Pancreas (tissue), 10 donors: ENCODE results near the gene RB1. TPM values are rescaled to one million over a fixed set of nuclear protein-coding genes. Genes with fewer than 3 reads are reported as not detected.
A peak's percentile ranks its signal among the peaks of the same experiment; 100 is the strongest.

Source experiments
- ATAC-seq, 4 donors: fragments of 200-7000 bp; cut with Tn5 transposase; one replicate each; pipeline versions ENCODE4 v1.8.0 to v1.9.1; 2020; ENCODE audit warnings: mild to moderate bottlenecking in 4 of 4, moderate library complexity in 4 of 4
- DNase-seq, 6 donors: peaks; one replicate each; pipeline ENCODE4 v3.0.0-alpha.2; 2020
- FAIRE-seq: peaks from 2 replicates; lab custom pipeline; 2012; peaks lifted over from hg19 to GRCh38; lab: Jason Lieb, UNC
- H3K27ac ChIP-seq, 4 donors: fragments of 200-600 bp; sonication (generic); 1 replicate in 3 of 4; 2 replicates in 1 of 4; pipeline versions ENCODE4 v1.5.0 to v1.8.0; 2020
- H3K27me3 ChIP-seq, 4 donors: fragments of 200-600 bp; one replicate each; pipeline ENCODE4 v1.8.0; 2021
- H3K36me3 ChIP-seq, 3 donors: fragments of 200-600 bp; sonication (generic) in 1 of 3; one replicate each; pipeline versions ENCODE4 v1.5.0 to v1.8.0; 2020 to 2021
- H3K4me1 ChIP-seq, 3 donors: fragments of 200-600 bp; one replicate each; pipeline ENCODE4 v1.8.0; 2021
- H3K4me3 ChIP-seq, 4 donors: fragments of 200-600 bp; sonication (generic) in 2 of 4; one replicate each; pipeline versions ENCODE4 v1.5.0 to v1.8.0; 2020 to 2021
- H3K9me3 ChIP-seq, 4 donors: fragments of 200-600 bp; one replicate each; pipeline ENCODE4 v1.8.0; 2021
- WGBS, 2 donors: extraction: QIAGEN DNeasy Blood & Tissue Kit; methylation state at CpG; one replicate each; pipeline ENCODE4 v1.1.7; 2013; 5-methylcytosine and 5-hydroxymethylcytosine counted together
- intact Hi-C, 3 donors: fragments of 100-400 bp; cut with DNase I; formaldehyde crosslinking; loops; one replicate each; pipeline versions ENCODE4 v1.11.1 to v1.14.2; 2022
- polyA plus RNA-seq, 2 donors: library from polyadenylated mRNA; stranded (reverse); fragments of 200-250 nt; gene quantifications; one replicate each; pipeline ENCODE4 v1.2.3, GENCODE V29; 2013
- total RNA-seq, 6 donors: library from RNA; stranded (reverse); fragmentation: NEBNext Ultra II Directional in 4 of 6; extraction: Animal tissue kit (Norgen Biotek cat#: 25700) in 4 of 6; gene quantifications; one replicate each; pipeline versions ENCODE4 v1.2.1 to v1.2.4, GENCODE V29; 2021 to 2023
- TF ChIP-seq, protein P1 (sequence below), 4 donors: fragments of 200-600 bp; sonication (generic) in 3 of 4; IDR thresholded peaks; one replicate each; pipeline versions ENCODE4 v1.5.0 to v1.8.0; 2021; ENCODE audit warnings: antibody characterized with exemption in 4 of 4
- donor health status: healthy with polysubstance abuse.
- donor health status: DM: no; HTN: no; CAD: no; lungs with moderate emphysema.
- donor health status: DM: no; HTN: no; CAD: no.
- donor health status: control.
- donor health status: control.
- donor health status: Bipolar disorder and iron deficiency.
- donor health status: DM: yes; HTN: yes; CAD: no.
- donor health status: DM: no; HTN: no; CAD: no.
- donor health status: DM: no; HTN: no; CAD: no.
- donor health status: DM: yes; HTN: yes; CAD: no.

RB1 gene
- total and polyA plus RNA-seq, 8 donors = 5.0 to 23.0 (median 10.9) TPM

DNA sequence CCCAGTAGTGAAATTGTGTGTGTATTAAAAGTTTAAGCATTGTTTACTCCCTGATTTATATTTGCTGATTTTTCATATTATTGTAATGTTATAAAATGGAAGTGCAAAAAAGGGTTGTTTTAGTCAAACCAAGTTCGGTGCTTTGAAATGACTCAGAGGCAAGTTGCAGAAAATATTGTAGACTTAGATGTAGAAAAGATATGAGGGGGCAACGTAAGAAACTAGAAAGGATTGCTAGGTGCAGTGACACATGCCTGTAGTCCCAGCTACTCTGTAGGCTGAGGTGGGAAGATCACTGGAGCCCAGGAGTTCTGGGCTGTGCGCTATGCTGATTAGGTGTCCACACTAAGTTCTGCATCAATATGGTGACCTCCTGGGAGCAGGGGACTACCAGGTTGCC is 125.5 kb downstream of the RB1 start:
- Histone ChIP-seq H3K36me3 (no peaks in the 10 kb centered on the region), H3K4me1 (peaks cover 0 to 13% (median 0%) of the 10 kb centered on the region in 3 donors), H3K9me3 (no peaks in the 10 kb centered on the region), H3K4me3 (no peak overlapping the region), H3K27ac (no peak overlapping the region), H3K27me3 (no peaks in the 10 kb centered on the region)
- FAIRE-seq (no peak), ATAC-seq (no peak), DNase-seq (no peak)
- TF ChIP-seq, protein P1, sequence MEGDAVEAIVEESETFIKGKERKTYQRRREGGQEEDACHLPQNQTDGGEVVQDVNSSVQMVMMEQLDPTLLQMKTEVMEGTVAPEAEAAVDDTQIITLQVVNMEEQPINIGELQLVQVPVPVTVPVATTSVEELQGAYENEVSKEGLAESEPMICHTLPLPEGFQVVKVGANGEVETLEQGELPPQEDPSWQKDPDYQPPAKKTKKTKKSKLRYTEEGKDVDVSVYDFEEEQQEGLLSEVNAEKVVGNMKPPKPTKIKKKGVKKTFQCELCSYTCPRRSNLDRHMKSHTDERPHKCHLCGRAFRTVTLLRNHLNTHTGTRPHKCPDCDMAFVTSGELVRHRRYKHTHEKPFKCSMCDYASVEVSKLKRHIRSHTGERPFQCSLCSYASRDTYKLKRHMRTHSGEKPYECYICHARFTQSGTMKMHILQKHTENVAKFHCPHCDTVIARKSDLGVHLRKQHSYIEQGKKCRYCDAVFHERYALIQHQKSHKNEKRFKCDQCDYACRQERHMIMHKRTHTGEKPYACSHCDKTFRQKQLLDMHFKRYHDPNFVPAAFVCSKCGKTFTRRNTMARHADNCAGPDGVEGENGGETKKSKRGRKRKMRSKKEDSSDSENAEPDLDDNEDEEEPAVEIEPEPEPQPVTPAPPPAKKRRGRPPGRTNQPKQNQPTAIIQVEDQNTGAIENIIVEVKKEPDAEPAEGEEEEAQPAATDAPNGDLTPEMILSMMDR (IDR thresholded peaks at IDR 0.05) = no peak
- WGBS, 2 donors = 95 to 97% methylated on average over 3 of the region's 3 CpGs
- intact Hi-C loops = no loop called here

DNA sequence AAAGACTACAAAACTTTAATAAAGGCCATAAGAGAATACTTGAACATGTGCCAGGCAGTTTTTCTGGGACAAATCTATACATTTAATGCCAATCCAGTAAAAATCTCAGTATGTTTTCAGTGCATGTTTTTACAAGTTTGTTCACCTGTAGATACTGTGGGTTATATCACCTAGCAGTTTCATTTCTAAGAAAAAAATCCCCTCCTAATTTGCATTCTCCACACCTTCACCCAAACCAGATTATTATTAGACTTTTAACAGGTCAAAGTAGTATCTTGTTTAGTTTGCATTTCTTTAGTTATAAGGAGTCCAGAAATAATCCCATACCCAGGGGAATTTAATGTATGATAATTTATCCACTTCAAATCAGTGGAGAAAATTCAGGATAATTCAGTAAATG is 126.3 kb downstream of the RB1 start:
- no peak overlapping the region for H3K4me3 ChIP-seq
- peaks cover 0 to 13% (median 0%) of the 10 kb centered on the region in 3 donors for H3K4me1 ChIP-seq
- peak; percentile 20 for FAIRE-seq
- intact Hi-C loops = no loop called here
- no peaks in the 10 kb centered on the region for H3K27me3 ChIP-seq
- no peak for ATAC-seq
- no peak for DNase-seq
- H3K9me3 ChIP-seq = no peaks in the 10 kb centered on the region
- H3K36me3 ChIP-seq = no peaks in the 10 kb centered on the region
- no peak overlapping the region for H3K27ac ChIP-seq
- TF ChIP-seq, protein P1 (IDR thresholded peaks at IDR 0.05) = no peak

GRCh38 chr13:48431431-48431830 is 127.9 kb downstream of the RB1 start:
- FAIRE-seq (no peak), DNase-seq (no peak), ATAC-seq (no peak)
- H3K27ac ChIP-seq = peak overlapping the region in 2 of 4 donors; percentile 6 to 21
- intact Hi-C loops = no loop called here
- TF ChIP-seq, protein P1 (IDR thresholded peaks at IDR 0.05) = no peak
- no peak overlapping the region for H3K4me3 ChIP-seq
- peaks cover 0 to 14% (median 0%) of the 10 kb centered on the region in 3 donors for H3K4me1 ChIP-seq
- WGBS, 2 donors = 73 to 76% methylated on average over 5 of the region's 5 CpGs
- H3K36me3 ChIP-seq = no peaks in the 10 kb centered on the region
- H3K27me3 ChIP-seq = no peaks in the 10 kb centered on the region
- H3K9me3 ChIP-seq = no peaks in the 10 kb centered on the region

DNA sequence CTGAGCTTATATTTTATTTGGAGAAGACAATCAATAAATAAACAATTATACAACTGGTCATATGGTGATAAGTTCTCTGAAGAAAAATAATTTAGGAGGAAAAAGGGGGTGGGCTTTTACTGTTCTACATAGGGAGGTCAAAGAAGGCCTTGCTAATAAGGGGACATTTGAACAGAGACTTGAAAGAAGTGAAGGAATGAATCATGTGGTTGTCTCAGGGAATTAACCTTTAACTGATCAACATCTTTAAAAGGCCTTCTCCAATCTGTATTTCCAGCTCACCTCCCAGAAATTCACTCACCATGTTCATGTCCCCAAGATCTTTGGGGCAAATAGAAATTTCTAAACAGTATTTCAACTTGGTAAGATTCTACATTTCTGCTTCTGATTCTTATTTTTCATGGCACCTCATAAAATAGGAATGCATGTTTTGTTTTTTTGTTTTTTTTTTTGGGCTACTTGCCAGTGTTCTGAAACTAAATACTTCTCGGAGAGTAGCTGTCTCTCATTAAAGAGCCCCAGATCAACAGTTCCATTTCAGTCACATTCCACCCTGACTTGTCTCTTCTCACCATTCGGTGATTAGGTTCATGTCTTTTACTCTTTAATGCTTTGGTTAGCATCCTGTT is 128.6 kb downstream of the RB1 start:
- no peaks in the 10 kb centered on the region for H3K27me3 ChIP-seq
- H3K9me3 ChIP-seq = no peaks in the 10 kb centered on the region
- WGBS, 2 donors = 52 to 60% methylated on average over 2 of the region's 2 CpGs
- H3K27ac ChIP-seq = peak overlapping the region in 2 of 4 donors; percentile 6 to 21
- FAIRE-seq (no peak), DNase-seq (no peak), ATAC-seq (no peak)
- H3K4me1 ChIP-seq = peaks cover 0 to 21% (median 3%) of the 10 kb centered on the region in 3 donors
- H3K4me3 ChIP-seq = no peak overlapping the region
- no peaks in the 10 kb centered on the region for H3K36me3 ChIP-seq
- TF ChIP-seq, protein P1 (IDR thresholded peaks at IDR 0.05) = no peak
- intact Hi-C loops = no loop called here

DNA sequence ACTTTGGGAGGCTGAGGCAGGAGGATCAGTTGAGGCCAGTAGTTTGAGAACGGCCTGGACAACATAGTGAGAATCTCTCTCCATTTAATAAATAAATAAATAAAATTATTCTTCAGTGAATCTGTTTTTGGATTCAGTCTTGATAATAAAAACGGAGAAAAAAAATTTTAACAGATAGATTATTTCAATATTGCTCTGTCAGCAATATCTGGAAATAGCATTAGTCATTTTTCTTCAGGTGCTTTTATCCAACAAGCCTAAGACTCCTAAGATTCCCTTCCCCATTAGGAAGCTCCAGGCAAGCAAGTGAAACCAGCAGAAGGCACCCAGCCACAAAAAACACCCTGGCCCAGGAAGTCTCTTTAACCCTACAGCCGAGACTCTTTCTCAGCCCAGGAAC is 130.6 kb downstream of the RB1 start:
- Histone ChIP-seq H3K27me3 (no peaks in the 10 kb centered on the region), H3K9me3 (no peaks in the 10 kb centered on the region), H3K36me3 (no peaks in the 10 kb centered on the region), H3K4me3 (no peak overlapping the region), H3K4me1 (peaks cover 0 to 23% (median 6%) of the 10 kb centered on the region in 3 donors), H3K27ac (no peak overlapping the region)
- intact Hi-C loops = no loop called here
- WGBS, 2 donors = 97 to 99% methylated on average over 3 of the region's 3 CpGs
- DNase-seq (no peak), ATAC-seq (peak in 1 of 4 donors; percentile 19), FAIRE-seq (no peak)
- TF ChIP-seq, protein P1 (IDR thresholded peaks at IDR 0.05) = no peak
